ENCODE measurements around the gene APIP. TPM values are rescaled to one million over a fixed set of nuclear protein-coding genes. Genes with fewer than 3 reads are reported as not detected.
A peak's percentile ranks its signal among the peaks of the same experiment; 100 is the strongest.

APIP gene
- total RNA-seq, 4 donors from 2014 or later: 20.7 to 40.4 (median 29.0) TPM

DNA sequence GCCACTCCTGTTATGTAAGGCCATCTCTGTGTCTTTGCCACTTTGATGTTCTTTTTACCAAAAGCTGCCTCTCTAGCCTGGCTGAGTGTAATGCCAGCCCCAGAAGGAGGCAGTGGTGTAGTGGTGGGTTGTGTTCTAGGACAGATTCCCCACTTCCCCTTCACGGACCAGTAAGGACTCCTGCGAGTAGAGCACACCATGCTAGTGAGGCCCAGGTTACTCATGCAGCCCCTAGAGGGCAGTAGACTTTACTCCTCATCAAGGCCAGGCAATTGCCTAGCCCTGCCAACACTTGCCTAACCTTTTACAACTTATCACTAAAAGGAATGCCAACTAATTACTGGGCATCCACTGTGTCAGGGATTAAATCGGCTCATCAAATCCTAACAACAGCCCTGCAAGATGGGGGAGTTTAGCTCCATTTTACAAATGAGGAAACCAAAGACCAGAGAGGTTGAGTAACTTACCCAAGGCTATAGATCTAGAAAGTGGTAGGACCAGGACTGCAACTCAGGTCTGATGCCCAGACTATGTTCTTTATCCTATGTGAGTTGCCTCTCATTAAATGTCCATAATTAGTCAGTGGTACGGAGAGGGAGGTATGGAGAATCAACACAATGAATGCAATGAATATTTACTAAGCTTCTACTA is 75.3 kb downstream of the APIP start:
- intact Hi-C loops (cut with DNase I; ENCODE audit: low total_unique reads): no loop called here
- no peak for DNase-seq
- TF ChIP-seq, protein P1, sequence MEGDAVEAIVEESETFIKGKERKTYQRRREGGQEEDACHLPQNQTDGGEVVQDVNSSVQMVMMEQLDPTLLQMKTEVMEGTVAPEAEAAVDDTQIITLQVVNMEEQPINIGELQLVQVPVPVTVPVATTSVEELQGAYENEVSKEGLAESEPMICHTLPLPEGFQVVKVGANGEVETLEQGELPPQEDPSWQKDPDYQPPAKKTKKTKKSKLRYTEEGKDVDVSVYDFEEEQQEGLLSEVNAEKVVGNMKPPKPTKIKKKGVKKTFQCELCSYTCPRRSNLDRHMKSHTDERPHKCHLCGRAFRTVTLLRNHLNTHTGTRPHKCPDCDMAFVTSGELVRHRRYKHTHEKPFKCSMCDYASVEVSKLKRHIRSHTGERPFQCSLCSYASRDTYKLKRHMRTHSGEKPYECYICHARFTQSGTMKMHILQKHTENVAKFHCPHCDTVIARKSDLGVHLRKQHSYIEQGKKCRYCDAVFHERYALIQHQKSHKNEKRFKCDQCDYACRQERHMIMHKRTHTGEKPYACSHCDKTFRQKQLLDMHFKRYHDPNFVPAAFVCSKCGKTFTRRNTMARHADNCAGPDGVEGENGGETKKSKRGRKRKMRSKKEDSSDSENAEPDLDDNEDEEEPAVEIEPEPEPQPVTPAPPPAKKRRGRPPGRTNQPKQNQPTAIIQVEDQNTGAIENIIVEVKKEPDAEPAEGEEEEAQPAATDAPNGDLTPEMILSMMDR (IDR thresholded peaks at IDR 0.05): peak in 1 of 4 experiments; percentile 9
- no peak for TF ChIP-seq POLR2A (IDR thresholded peaks at IDR 0.05)

DNA sequence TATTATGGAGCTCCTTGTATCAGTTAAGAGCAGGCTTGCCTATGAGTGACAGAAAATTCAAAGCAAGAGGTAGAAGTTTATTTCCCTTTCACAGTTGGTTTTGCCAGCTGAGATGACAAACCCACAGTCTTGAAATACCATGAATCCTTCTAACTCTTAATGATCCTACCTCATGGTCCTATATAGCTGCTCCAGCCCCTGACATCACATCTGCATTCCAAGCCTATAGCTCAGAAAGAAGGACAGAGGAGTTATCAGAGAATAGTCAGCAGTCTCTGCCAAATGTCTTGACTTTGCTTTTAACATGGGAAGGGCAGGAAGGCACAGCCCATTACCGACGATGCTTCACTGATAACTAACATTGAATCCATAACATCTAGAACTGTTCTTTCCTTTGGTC is 76.2 kb downstream of the APIP start:
- H3K4me1 ChIP-seq: no peaks in the 10 kb centered on the region
- intact Hi-C loops (cut with DNase I; ENCODE audit: low total_unique reads): no loop called here
- H3K4me3 ChIP-seq: no peak overlapping the region
- H3K36me3 ChIP-seq: no peaks in the 10 kb centered on the region
- H3K27me3 ChIP-seq: no peaks in the 10 kb centered on the region
- no peak overlapping the region for H3K27ac ChIP-seq
- no peak for TF ChIP-seq POLR2A (IDR thresholded peaks at IDR 0.05)
- TF ChIP-seq, protein P1 (IDR thresholded peaks at IDR 0.05): no peak
- DNase-seq: no peak
- no peaks in the 10 kb centered on the region for H3K9me3 ChIP-seq

More for the DNA sequence above, 75.3 kb downstream of the APIP start:
- Histone ChIP-seq H3K4me3 (no peak overlapping the region), H3K4me1 (no peaks in the 10 kb centered on the region), H3K27me3 (no peaks in the 10 kb centered on the region), H3K9me3 (no peaks in the 10 kb centered on the region), H3K27ac (no peak overlapping the region), H3K36me3 (no peaks in the 10 kb centered on the region)

DNA sequence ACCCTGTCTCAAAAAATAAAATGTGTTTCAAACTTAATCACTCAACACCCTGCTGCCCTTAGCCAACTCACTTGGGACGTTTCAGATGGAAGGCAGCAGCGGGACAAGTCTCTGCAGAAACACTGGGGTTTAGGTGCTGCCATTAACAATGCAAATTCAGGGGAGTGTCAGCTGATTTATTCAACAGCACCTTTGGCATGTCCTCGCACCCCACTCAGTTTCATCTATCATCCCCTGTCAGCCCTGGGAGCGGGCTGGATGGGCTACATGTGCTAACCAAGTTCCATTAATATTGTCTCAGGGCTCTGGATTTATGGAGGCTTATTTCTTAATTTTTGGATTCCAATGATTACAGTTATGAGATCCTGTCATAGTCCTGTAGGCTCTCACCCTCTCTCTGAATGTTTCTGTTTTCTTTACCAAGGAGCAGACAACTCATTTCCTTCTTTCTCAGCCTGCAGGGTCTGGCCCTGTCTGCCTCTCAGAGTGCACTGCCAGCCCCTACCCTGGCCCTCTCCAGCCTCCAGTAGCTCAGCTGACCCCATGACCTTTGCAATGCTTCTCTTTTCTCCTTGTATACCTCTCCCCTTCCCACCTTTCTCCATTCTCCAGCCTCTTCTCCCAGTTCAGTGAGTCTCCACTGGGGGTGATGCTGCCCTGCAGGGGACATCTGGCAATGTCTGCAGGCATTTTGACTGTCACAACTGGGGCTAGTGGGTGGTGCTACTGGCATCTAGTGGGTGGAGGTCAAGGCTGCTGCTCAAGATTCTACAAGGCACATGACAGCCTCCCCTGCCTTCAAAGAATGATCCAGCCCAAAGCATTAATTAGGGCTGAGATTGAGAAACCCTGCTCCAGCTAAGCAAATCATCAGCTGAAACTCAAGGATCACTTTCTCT is 79.0 kb downstream of the APIP start:
- Histone ChIP-seq H3K27ac (no peak overlapping the region), H3K27me3 (no peaks in the 10 kb centered on the region), H3K36me3 (no peaks in the 10 kb centered on the region), H3K9me3 (no peaks in the 10 kb centered on the region), H3K4me3 (no peak overlapping the region), H3K4me1 (no peaks in the 10 kb centered on the region)
- intact Hi-C loops (cut with DNase I; ENCODE audit: low total_unique reads): no loop called here
- TF ChIP-seq, protein P1 (IDR thresholded peaks at IDR 0.05): no peak
- no peak for TF ChIP-seq POLR2A (IDR thresholded peaks at IDR 0.05)
- DNase-seq: no peak

DNA sequence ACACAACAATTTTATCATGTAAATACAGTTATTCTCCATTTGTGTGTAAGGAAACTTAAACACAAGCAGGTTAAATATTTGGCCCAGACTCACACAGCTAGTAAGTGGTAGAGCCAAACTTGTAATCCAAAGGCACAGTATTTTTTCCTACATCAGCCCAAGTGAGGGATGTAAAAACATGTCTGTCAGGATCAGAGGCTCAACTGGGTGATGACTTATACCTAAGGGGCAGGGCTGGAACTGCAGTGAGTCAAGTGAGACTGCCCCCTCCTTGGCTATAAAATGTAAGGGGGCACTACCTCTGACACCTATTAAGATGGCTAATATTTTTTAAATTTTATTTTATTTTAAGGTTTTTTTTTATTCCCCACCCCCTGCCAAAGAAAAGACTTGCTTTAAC is 82.6 kb downstream of the APIP start:
- Histone ChIP-seq H3K27ac (no peak overlapping the region), H3K27me3 (no peaks in the 10 kb centered on the region), H3K4me3 (no peak overlapping the region), H3K9me3 (no peaks in the 10 kb centered on the region), H3K4me1 (no peaks in the 10 kb centered on the region), H3K36me3 (no peaks in the 10 kb centered on the region)
- TF ChIP-seq, protein P1 (IDR thresholded peaks at IDR 0.05): no peak
- no peak for TF ChIP-seq POLR2A (IDR thresholded peaks at IDR 0.05)
- no peak for DNase-seq
- intact Hi-C loops (cut with DNase I; ENCODE audit: low total_unique reads): no loop called here

Small RNA genes within 50 kb of the gene (microRNA-seq; reads per million reads assigned to microRNA genes)
- gene MIR1343 (ENCODE audit: borderline microRNAs expressed, borderline replicate concordance): not detected

Small RNA genes within 50 kb of the gene (small RNA-seq; reads per million reads assigned to genes)
- not detected for gene MIR1343

Other genes with a start within 250 kb of the APIP start
- 10 to 100 TPM; 22.5 to 41.1 (median 28.6) TPM for gene PDHX, start 239 bp upstream of the APIP start, total RNA-seq
- 100 to 1,000 TPM; 135 to 636 (median 397) TPM for gene CD44, start 222.8 kb upstream of the APIP start, total RNA-seq